Peyer's patch (tissue), 4 donors: ENCODE results near the gene ATP2B3.

Experiments used
- POLR2A ChIP-seq, 2 donors: fragments of 450-650 bp; IDR thresholded peaks; one replicate each; pipeline ENCODE4 v1.5.1; 2017; ENCODE audit warnings: antibody characterized with exemption in 2 of 2, mild to moderate bottlenecking in 2 of 2, moderate library complexity in 2 of 2
- TF ChIP-seq, protein P1 (sequence below), 6 experiments: fragments of 450-650 bp in 4 of 6; fragments of 200-600 bp in 2 of 6; sonication (generic) in 1 of 6; IDR thresholded peaks; one replicate each; pipeline ENCODE4 v1.5.1; 2017 to 2019; ENCODE audit warnings: antibody characterized with exemption in 6 of 6, mild to moderate bottlenecking in 3 of 6, moderate library complexity in 1 of 6

DNA sequence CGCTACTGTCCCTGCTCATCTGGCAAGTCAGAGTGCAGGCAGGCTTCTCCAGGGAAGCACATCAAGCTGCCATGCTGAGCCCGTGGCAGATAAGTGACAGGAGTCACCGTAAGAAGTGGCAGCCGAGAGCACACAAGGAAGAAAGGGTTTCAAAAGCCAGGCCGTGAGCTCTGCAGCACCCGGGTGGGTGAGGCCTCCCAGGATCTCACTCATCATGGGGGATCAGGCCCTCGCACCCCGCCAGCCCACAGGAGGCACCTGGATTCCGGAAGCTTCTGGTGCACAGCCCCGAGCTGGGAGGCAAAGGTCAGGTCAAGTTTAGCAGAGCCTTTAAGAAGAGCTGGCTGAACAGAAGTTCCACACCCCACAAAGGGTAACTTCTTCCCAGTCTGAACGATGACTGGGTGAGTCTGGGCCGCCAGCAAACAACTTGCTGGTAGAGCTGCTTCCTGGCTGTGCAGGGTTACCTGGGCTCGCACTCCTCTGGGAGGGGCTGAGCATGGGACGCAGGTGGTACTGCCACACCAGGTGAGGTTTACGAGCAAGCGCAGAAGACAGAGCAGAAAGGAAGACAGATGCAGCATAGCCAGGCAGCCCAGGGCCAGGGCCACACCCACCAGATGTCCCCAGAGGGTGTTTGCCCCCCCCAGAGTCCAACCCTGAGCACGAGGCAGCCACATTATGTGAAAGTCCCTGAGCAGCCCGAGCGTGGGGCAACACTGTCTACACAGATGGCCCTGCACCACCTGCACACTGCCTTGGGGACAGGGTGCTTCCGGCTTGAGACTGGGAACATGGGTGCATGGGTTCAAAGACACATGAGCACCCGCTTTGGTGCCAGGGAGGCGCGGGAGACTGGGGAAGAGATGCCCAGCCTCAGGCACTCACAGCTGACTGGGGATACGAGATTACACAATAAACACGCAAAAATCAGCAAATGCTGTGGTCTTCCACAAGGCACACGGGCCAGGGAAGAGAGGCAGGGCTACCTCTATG lies 73.8 kb downstream of the ATP2B3 start:
- TF ChIP-seq, protein P1, sequence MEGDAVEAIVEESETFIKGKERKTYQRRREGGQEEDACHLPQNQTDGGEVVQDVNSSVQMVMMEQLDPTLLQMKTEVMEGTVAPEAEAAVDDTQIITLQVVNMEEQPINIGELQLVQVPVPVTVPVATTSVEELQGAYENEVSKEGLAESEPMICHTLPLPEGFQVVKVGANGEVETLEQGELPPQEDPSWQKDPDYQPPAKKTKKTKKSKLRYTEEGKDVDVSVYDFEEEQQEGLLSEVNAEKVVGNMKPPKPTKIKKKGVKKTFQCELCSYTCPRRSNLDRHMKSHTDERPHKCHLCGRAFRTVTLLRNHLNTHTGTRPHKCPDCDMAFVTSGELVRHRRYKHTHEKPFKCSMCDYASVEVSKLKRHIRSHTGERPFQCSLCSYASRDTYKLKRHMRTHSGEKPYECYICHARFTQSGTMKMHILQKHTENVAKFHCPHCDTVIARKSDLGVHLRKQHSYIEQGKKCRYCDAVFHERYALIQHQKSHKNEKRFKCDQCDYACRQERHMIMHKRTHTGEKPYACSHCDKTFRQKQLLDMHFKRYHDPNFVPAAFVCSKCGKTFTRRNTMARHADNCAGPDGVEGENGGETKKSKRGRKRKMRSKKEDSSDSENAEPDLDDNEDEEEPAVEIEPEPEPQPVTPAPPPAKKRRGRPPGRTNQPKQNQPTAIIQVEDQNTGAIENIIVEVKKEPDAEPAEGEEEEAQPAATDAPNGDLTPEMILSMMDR (IDR thresholded peaks at IDR 0.05): no peak
- TF ChIP-seq POLR2A (IDR thresholded peaks at IDR 0.05): no peak
